ENCODE data around the gene SLC22A23. TPM values are rescaled to one million over a fixed set of nuclear protein-coding genes. Genes with fewer than 3 reads are reported as not detected.

Gene SLC22A23
- total RNA-seq, 1 experiment from 2014 or later, result 2.7 TPM

- Histone ChIP-seq H3K9me3 (replicated peaks) (no peaks in the 10 kb centered on the region; the same call in 1 of the 2 replicates), H3K27me3 (replicated peaks) (peaks cover 24% of the 10 kb centered on the region), H3K36me3 (no peaks in the 10 kb centered on the region), H3K27ac (no peak overlapping the region), H3K4me1 (replicated peaks) (peaks cover 21% of the 10 kb centered on the region), H3K4me3 (no peak overlapping the region)
- DNase-seq (ENCODE audit: low read depth in 1 of 2, low spot score in 2 of 2), result no peak
These were observed 2.0 kb upstream of the SLC22A23 start for GRCh38 chr6:3458706-3459421.

GRCh38 chr6:3457710-3458602 lies 1.1 kb upstream of the SLC22A23 start:
- Histone ChIP-seq H3K9me3 (replicated peaks) (no peaks in the 10 kb centered on the region; the same call in 1 of the 2 replicates), H3K4me3 (no peak overlapping the region), H3K36me3 (no peaks in the 10 kb centered on the region), H3K27me3 (replicated peaks) (peaks cover 24% of the 10 kb centered on the region), H3K4me1 (replicated peaks) (peaks cover 21% of the 10 kb centered on the region), H3K27ac (no peak overlapping the region)
- DNase-seq (ENCODE audit: low read depth in 1 of 2, low spot score in 2 of 2), result no peak

GRCh38 chr6:3456395-3456897 lies 404 bp downstream of the SLC22A23 start:
- no peak for DNase-seq (ENCODE audit: low read depth in 1 of 2, low spot score in 2 of 2)
- H3K27ac ChIP-seq, result no peak overlapping the region
- no peaks in the 10 kb centered on the region; the same call in 1 of the 2 replicates for H3K9me3 ChIP-seq (replicated peaks)
- peaks cover 21% of the 10 kb centered on the region for H3K4me1 ChIP-seq (replicated peaks)
- H3K27me3 ChIP-seq (replicated peaks), result peaks cover 24% of the 10 kb centered on the region
- no peaks in the 10 kb centered on the region for H3K36me3 ChIP-seq
- H3K4me3 ChIP-seq, result peak overlapping the region; percentile 45

- DNase-seq (ENCODE audit: low read depth in 1 of 2, low spot score in 2 of 2), result no peak
- H3K9me3 ChIP-seq (replicated peaks), result no peaks in the 10 kb centered on the region; the same call in 1 of the 2 replicates
- H3K36me3 ChIP-seq, result no peaks in the 10 kb centered on the region
- H3K27me3 ChIP-seq (replicated peaks), result peaks cover 24% of the 10 kb centered on the region
- H3K27ac ChIP-seq, result no peak overlapping the region
- H3K4me3 ChIP-seq, result peak overlapping the region; percentile 45
- peaks cover 21% of the 10 kb centered on the region for H3K4me1 ChIP-seq (replicated peaks)
These were observed 1.1 kb downstream of the SLC22A23 start for GRCh38 chr6:3455569-3456394.

GRCh38 chr6:3455147-3455568 lies 1.7 kb downstream of the SLC22A23 start:
- Histone ChIP-seq H3K36me3 (no peaks in the 10 kb centered on the region), H3K27ac (no peak overlapping the region), H3K4me3 (no peak overlapping the region), H3K9me3 (replicated peaks) (no peaks in the 10 kb centered on the region; the same call in 1 of the 2 replicates), H3K27me3 (replicated peaks) (peaks cover 24% of the 10 kb centered on the region), H3K4me1 (replicated peaks) (peaks cover 21% of the 10 kb centered on the region)
- no peak for DNase-seq (ENCODE audit: low read depth in 1 of 2, low spot score in 2 of 2)

GRCh38 chr6:3454273-3455010 lies 2.4 kb downstream of the SLC22A23 start:
- peaks cover 20% of the 10 kb centered on the region for H3K27me3 ChIP-seq (replicated peaks)
- no peak overlapping the region for H3K27ac ChIP-seq
- DNase-seq (ENCODE audit: low read depth in 1 of 2, low spot score in 2 of 2), result no peak
- H3K9me3 ChIP-seq (replicated peaks), result no peaks in the 10 kb centered on the region; the same call in 1 of the 2 replicates
- H3K36me3 ChIP-seq, result no peaks in the 10 kb centered on the region
- no peak overlapping the region for H3K4me3 ChIP-seq
- H3K4me1 ChIP-seq (replicated peaks), result peaks cover 21% of the 10 kb centered on the region

- Histone ChIP-seq H3K4me1 (replicated peaks) (peaks cover 21% of the 10 kb centered on the region), H3K27me3 (replicated peaks) (peaks cover 15% of the 10 kb centered on the region), H3K4me3 (no peak overlapping the region), H3K27ac (no peak overlapping the region), H3K36me3 (no peaks in the 10 kb centered on the region), H3K9me3 (replicated peaks) (no peaks in the 10 kb centered on the region; the same call in 1 of the 2 replicates)
- DNase-seq (ENCODE audit: low read depth in 1 of 2, low spot score in 2 of 2), result no peak
These were observed 3.2 kb downstream of the SLC22A23 start for GRCh38 chr6:3453413-3454272.

GRCh38 chr6:3451498-3451897 lies 5.4 kb downstream of the SLC22A23 start:
- no peak for DNase-seq (ENCODE audit: low read depth in 1 of 2, low spot score in 2 of 2)

GRCh38 chr6:3450888-3451287 lies 6.0 kb downstream of the SLC22A23 start:
- peaks cover 7% of the 10 kb centered on the region for H3K27me3 ChIP-seq (replicated peaks)
- no peak overlapping the region for H3K27ac ChIP-seq
- H3K36me3 ChIP-seq, result no peaks in the 10 kb centered on the region

More at GRCh38 chr6:3451498-3451897, 5.4 kb downstream of the SLC22A23 start:
- Histone ChIP-seq H3K27ac (no peak overlapping the region), H3K4me1 (replicated peaks) (peaks cover 16% of the 10 kb centered on the region), H3K9me3 (replicated peaks) (no peaks in the 10 kb centered on the region; the same call in 1 of the 2 replicates), H3K4me3 (no peak overlapping the region), H3K27me3 (replicated peaks) (peaks cover 10% of the 10 kb centered on the region), H3K36me3 (no peaks in the 10 kb centered on the region)

GRCh38 chr6:3449750-3450305 lies 7.0 kb downstream of the SLC22A23 start:
- H3K9me3 ChIP-seq (replicated peaks), result no peaks in the 10 kb centered on the region
- no peak for DNase-seq (ENCODE audit: low read depth in 1 of 2, low spot score in 2 of 2)
- no peak overlapping the region for H3K27ac ChIP-seq
- no peaks in the 10 kb centered on the region for H3K36me3 ChIP-seq
- no peaks in the 10 kb centered on the region for H3K27me3 ChIP-seq (replicated peaks)
- 0 out of 2 replicates have a peak, but pooled peaks cover 4% of the 10 kb centered on the region for H3K4me1 ChIP-seq (replicated peaks)
- H3K4me3 ChIP-seq, result no peak overlapping the region

More at GRCh38 chr6:3450888-3451287, 6.0 kb downstream of the SLC22A23 start:
- Histone ChIP-seq H3K4me3 (no peak overlapping the region), H3K9me3 (replicated peaks) (no peaks in the 10 kb centered on the region; the same call in 1 of the 2 replicates), H3K4me1 (replicated peaks) (peaks cover 12% of the 10 kb centered on the region)
- DNase-seq (ENCODE audit: low read depth in 1 of 2, low spot score in 2 of 2), result no peak

GRCh38 chr6:3449321-3449720 lies 7.5 kb downstream of the SLC22A23 start:
- no peak for DNase-seq (ENCODE audit: low read depth in 1 of 2, low spot score in 2 of 2)
- Histone ChIP-seq H3K4me1 (replicated peaks) (0 out of 2 replicates have a peak, but pooled peaks cover 2% of the 10 kb centered on the region), H3K9me3 (replicated peaks) (no peaks in the 10 kb centered on the region), H3K27ac (no peak overlapping the region), H3K4me3 (no peak overlapping the region), H3K27me3 (replicated peaks) (no peaks in the 10 kb centered on the region), H3K36me3 (no peaks in the 10 kb centered on the region)

All from SJSA1 (cell line).